ENCODE data around the gene OR6A2. TPM values are rescaled to one million over a fixed set of nuclear protein-coding genes. Genes with fewer than 3 reads are reported as not detected.

The OR6A2 gene
- total and polyA plus RNA-seq, 8 donors: 0.55 TPM; not detected in 7

- no peak overlapping the region for H3K27ac ChIP-seq
- no peak for DNase-seq
- TF ChIP-seq POLR2A (IDR thresholded peaks at IDR 0.05) (no peak), POLR2AphosphoS5 (IDR thresholded peaks at IDR 0.05) (no peak), CTCF (IDR thresholded peaks at IDR 0.05) (no peak), EP300 (IDR thresholded peaks at IDR 0.05) (no peak)
- H3K27me3 ChIP-seq: no peaks in the 10 kb centered on the region
- H3K36me3 ChIP-seq: no peaks in the 10 kb centered on the region
- intact Hi-C loops (cut with DNase I; ENCODE audit: low total_unique reads): no loop called here
- peaks cover 0 to 7% (median 0%) of the 10 kb centered on the region in 4 donors for H3K9me3 ChIP-seq
- no peaks in the 10 kb centered on the region for H3K4me1 ChIP-seq
- no peak overlapping the region for H3K4me3 ChIP-seq
Measured at GRCh38 chr11:6841694-6842093, 42.2 kb upstream of the OR6A2 start.

- H3K4me3 ChIP-seq: no peak overlapping the region
- H3K4me1 ChIP-seq: no peaks in the 10 kb centered on the region
- no peak overlapping the region for H3K27ac ChIP-seq
- H3K9me3 ChIP-seq: no peaks in the 10 kb centered on the region
- no peak for TF ChIP-seq POLR2A (IDR thresholded peaks at IDR 0.05)
- no peak for TF ChIP-seq CTCF (IDR thresholded peaks at IDR 0.05)
- TF ChIP-seq EP300 (IDR thresholded peaks at IDR 0.05): no peak
- no peak for TF ChIP-seq POLR2AphosphoS5 (IDR thresholded peaks at IDR 0.05)
- DNase-seq: no peak
- WGBS, 5 donors: 45 to 79% (median 56%) methylated on average over 1 of the region's 1 CpG
- H3K27me3 ChIP-seq: peaks cover 0 to 4% (median 0%) of the 10 kb centered on the region in 3 donors
- intact Hi-C loops (cut with DNase I; ENCODE audit: low total_unique reads): no loop called here
- no peaks in the 10 kb centered on the region for H3K36me3 ChIP-seq
Measured at GRCh38 chr11:6834021-6834420, 34.5 kb upstream of the OR6A2 start.

- Histone ChIP-seq H3K27ac (no peak overlapping the region), H3K4me3 (no peak overlapping the region), H3K27me3 (peaks cover 0 to 4% (median 0%) of the 10 kb centered on the region in 3 donors), H3K4me1 (no peaks in the 10 kb centered on the region), H3K9me3 (no peaks in the 10 kb centered on the region), H3K36me3 (no peaks in the 10 kb centered on the region)
- DNase-seq: no peak
- WGBS, 5 donors: 69 to 83% (median 81%) methylated on average over 6 of the region's 6 CpGs
- intact Hi-C loops (cut with DNase I; ENCODE audit: low total_unique reads): no loop called here
- no peak for TF ChIP-seq POLR2AphosphoS5 (IDR thresholded peaks at IDR 0.05)
- no peak for TF ChIP-seq EP300 (IDR thresholded peaks at IDR 0.05)
- no peak for TF ChIP-seq CTCF (IDR thresholded peaks at IDR 0.05)
- no peak for TF ChIP-seq POLR2A (IDR thresholded peaks at IDR 0.05)
Measured at GRCh38 chr11:6833356-6833755, 33.9 kb upstream of the OR6A2 start.

GRCh38 chr11:6828103-6828502, 28.6 kb upstream of the OR6A2 start:
- Histone ChIP-seq H3K4me1 (no peaks in the 10 kb centered on the region), H3K36me3 (no peaks in the 10 kb centered on the region), H3K4me3 (no peak overlapping the region), H3K27ac (no peak overlapping the region), H3K27me3 (peaks cover 0 to 4% (median 0%) of the 10 kb centered on the region in 3 donors), H3K9me3 (no peaks in the 10 kb centered on the region)
- WGBS, 5 donors: 69 to 91% (median 75%) methylated on average over 1 of the region's 1 CpG
- no peak for TF ChIP-seq POLR2A (IDR thresholded peaks at IDR 0.05)
- TF ChIP-seq EP300 (IDR thresholded peaks at IDR 0.05): no peak
- no peak for TF ChIP-seq CTCF (IDR thresholded peaks at IDR 0.05)
- no peak for TF ChIP-seq POLR2AphosphoS5 (IDR thresholded peaks at IDR 0.05)
- intact Hi-C loops (cut with DNase I; ENCODE audit: low total_unique reads): no loop called here
- DNase-seq: no peak

Data from stomach (tissue), 9 donors.